IMR-90 (cell line): ENCODE data around the gene VPS13A. TPM values are rescaled to one million over a fixed set of nuclear protein-coding genes. Genes with fewer than 3 reads are reported as not detected.

Experiments
- ATAC-seq: fragments of 200-7000 bp; cut with Tn5 transposase; 2 replicates; pipeline ENCODE4 v1.9.1; 2020; ENCODE audit warnings: low read depth, mild to moderate bottlenecking, moderate library complexity
- BruUV-seq: library from RNA; stranded (reverse); fragments of 400-500 nt; replicated peaks from 2 replicates; lab custom pipeline; 2021; lab: Mats Ljungman, UMichigan
- CTCF ChIA-PET: fragments of 300-600 bp; formaldehyde crosslinking; extraction: SDS; loops from one replicate; lab custom pipeline; 2021; ENCODE audit warnings: antibody characterized with exemption; lab: Yijun Ruan, JAX
- POLR2A ChIA-PET: fragments of 300-600 bp; sonication (Branson Sonifier 250); formaldehyde crosslinking; loops from one replicate; lab custom pipeline; 2022; ENCODE audit warnings: antibody characterized with exemption; ENCODE audit not compliant: unreplicated experiment; lab: Charles Lee
- DNase-seq: peaks from one replicate; pipeline ENCODE4 v3.0.0; 2013
- H2AFZ ChIP-seq: replicated peaks from 2 replicates; pipeline ENCODE3; 2013; ENCODE audit warnings: low read length, mild to moderate bottlenecking; ENCODE audit not compliant: poor library complexity
- H2AK5ac ChIP-seq: 2 replicates; pipeline ENCODE4 v1.6.1; 2013; ENCODE audit warnings: low read depth, low read length, inconsistent platforms
- H2AK9ac ChIP-seq: replicated peaks from 2 replicates; pipeline ENCODE3; 2013; ENCODE audit warnings: mild to moderate bottlenecking, low read depth, low read length, moderate library complexity; ENCODE audit not compliant: poor library complexity
- H2BK120ac ChIP-seq: 2 replicates; pipeline ENCODE4 v1.6.1; 2013; ENCODE audit warnings: low read depth, low read length, inconsistent platforms
- H2BK15ac ChIP-seq: 3 replicates; pipeline ENCODE4 v1.6.1; 2013; ENCODE audit warnings: low read depth, low read length, inconsistent platforms
- H2BK20ac ChIP-seq: 2 replicates; pipeline ENCODE4 v1.6.1; 2013; ENCODE audit warnings: low read depth, mild to moderate bottlenecking, inconsistent platforms, low read length, moderate library complexity
- H2BK5ac ChIP-seq: 2 replicates; pipeline ENCODE4 v1.6.1; 2013; ENCODE audit warnings: mild to moderate bottlenecking, low read depth, low read length, inconsistent platforms; ENCODE audit not compliant: poor library complexity, severe bottlenecking
- H3K14ac ChIP-seq: replicated peaks from 2 replicates; pipeline ENCODE4 v1.6.1; 2013; ENCODE audit warnings: low read depth, low read length, inconsistent platforms
- H3K18ac ChIP-seq: 2 replicates; pipeline ENCODE4 v1.6.1; 2013; ENCODE audit warnings: low read depth, low read length, control low read depth
- H3K23ac ChIP-seq: 2 replicates; pipeline ENCODE4 v1.6.1; 2013; ENCODE audit warnings: low read depth, low read length, inconsistent platforms
- H3K27ac ChIP-seq: 2 replicates; pipeline ENCODE4 v1.5.1; 2013; ENCODE audit warnings: mild to moderate bottlenecking, control low read depth, low read length; ENCODE audit not compliant: insufficient read depth
- H3K27me3 ChIP-seq: 2 replicates; pipeline ENCODE4 v1.6.1; 2013; ENCODE audit warnings: low read length; ENCODE audit not compliant: control insufficient read depth, insufficient read depth
- H3K36me3 ChIP-seq: 2 replicates; pipeline ENCODE4 v1.6.1; 2013; ENCODE audit warnings: low read length, mixed read lengths; ENCODE audit not compliant: control insufficient read depth, insufficient read depth
- H3K4ac ChIP-seq: 2 replicates; pipeline ENCODE4 v1.6.1; 2013; ENCODE audit warnings: low read depth, low read length, inconsistent platforms
- H3K4me1 ChIP-seq: 2 replicates; pipeline ENCODE4 v1.6.1; 2013; ENCODE audit warnings: low read length, mixed read lengths; ENCODE audit not compliant: control insufficient read depth, insufficient read depth
- H3K4me2 ChIP-seq: 2 replicates; pipeline ENCODE4 v1.6.1; 2013; ENCODE audit warnings: low read depth, mild to moderate bottlenecking, control low read depth, low read length, moderate library complexity
- H3K4me3 ChIP-seq: 2 replicates; pipeline ENCODE4 v1.5.1; 2013; ENCODE audit warnings: low read depth, mild to moderate bottlenecking, control low read depth, low read length, moderate library complexity; ENCODE audit not compliant: insufficient read depth
- H3K56ac ChIP-seq: 2 replicates; pipeline ENCODE4 v1.6.1; 2013; ENCODE audit warnings: low read length, inconsistent platforms; ENCODE audit not compliant: insufficient read depth; ENCODE audit errors: extremely low read depth
- H3K79me1 ChIP-seq, 2 experiments: 2 replicates each; pipeline ENCODE4 v1.6.1; 2013; ENCODE audit warnings: low read length in 2 of 2, inconsistent platforms in 1 of 2, low read depth in 1 of 2
- H3K9ac ChIP-seq: 2 replicates; pipeline ENCODE4 v1.6.1; 2013; ENCODE audit warnings: low read depth, low read length, control low read depth
- H3K9me1 ChIP-seq: 2 replicates; pipeline ENCODE4 v1.6.1; 2013; ENCODE audit warnings: low read length, inconsistent platforms; ENCODE audit not compliant: insufficient read depth
- H3K9me3 ChIP-seq: 2 replicates; pipeline ENCODE4 v1.6.1; 2013; ENCODE audit warnings: low read length; ENCODE audit not compliant: control insufficient read depth, insufficient read depth
- H4K20me1 ChIP-seq: 2 replicates; pipeline ENCODE4 v1.6.1; 2013; ENCODE audit warnings: low read length, inconsistent platforms; ENCODE audit not compliant: insufficient read depth
- H4K5ac ChIP-seq: 2 replicates; pipeline ENCODE4 v1.6.1; 2013; ENCODE audit warnings: mild to moderate bottlenecking, low read depth, low read length, control low read depth
- H4K8ac ChIP-seq, 2 experiments: 2 replicates each; pipeline ENCODE4 v1.6.1; 2013; ENCODE audit warnings: low read depth in 2 of 2, low read length in 2 of 2, control low read depth in 1 of 2, inconsistent platforms in 1 of 2
- H4K91ac ChIP-seq: 2 replicates; pipeline ENCODE4 v1.6.1; 2013; ENCODE audit warnings: low read depth, low read length, inconsistent platforms; ENCODE audit not compliant: insufficient read depth
- BHLHE40 ChIP-seq: fragments of 150-350 bp; IDR thresholded peaks from 2 replicates; pipeline ENCODE4 v1.6.1; 2016; ENCODE audit warnings: mild to moderate bottlenecking, low read depth, low read length
- CEBPB ChIP-seq: IDR thresholded peaks from 2 replicates; pipeline ENCODE4 v1.6.1; 2012; ENCODE audit warnings: low read depth, low read length, improper control_type of control experiment
- CHD1 ChIP-seq: IDR thresholded peaks from 2 replicates; pipeline ENCODE4 v1.6.1; 2012; ENCODE audit warnings: low read depth, low read length, improper control_type of control experiment
- FOS ChIP-seq: fragments of 150-350 bp; IDR thresholded peaks from 2 replicates; pipeline ENCODE4 v1.6.1; 2016; ENCODE audit warnings: low read depth, low read length
- WGBS, 2 experiments: methylation state at CpG; one replicate each; pipeline versions ENCODE4 v1.1.5 to v1.1.7; 2013; ENCODE audit warnings: missing lambda C conversion rate in 2 of 2; ENCODE audit not compliant: insufficient read length in 1 of 2; ENCODE audit errors: extremely low coverage in 2 of 2; 5-methylcytosine and 5-hydroxymethylcytosine counted together
- dilution Hi-C: fragments of 300-500 bp; cut with HindIII; formaldehyde crosslinking; loops from one replicate; pipeline ENCODE4 v1.14.3; 2018; ENCODE audit warnings: low sequenced_read_pairs; ENCODE audit not compliant: unreplicated experiment
- in situ Hi-C: fragments of 300-500 bp; cut with MboI; formaldehyde crosslinking; loops from 3 replicates; pipeline ENCODE4 v1.14.3; 2019; ENCODE audit warnings: low sequenced_read_pairs, inconsistent platforms, mixed read lengths
- intact Hi-C: fragments of 100-400 bp; cut with micrococcal nuclease; formaldehyde crosslinking; loops from 2 replicates; pipeline ENCODE4 v1.10.0; 2022
- polyA plus RNA-seq, 3 experiments: library from polyadenylated mRNA; depleted of rRNA; stranded (reverse); fragments of >200 nt; gene quantifications; 2 replicates each; pipeline ENCODE4 v1.2.3, GENCODE V29; 2012; ENCODE audit warnings: low replicate concordance in 1 of 3
- total RNA-seq: library from RNA; depleted of rRNA; stranded (reverse); fragments of >200 nt; gene quantifications from 2 replicates; pipeline ENCODE4 v1.2.3, GENCODE V29; 2012
- TF ChIP-seq, protein P1 (sequence below): fragments of 150-350 bp; IDR thresholded peaks from 2 replicates; pipeline ENCODE4 v1.6.1; 2017; ENCODE audit warnings: mild to moderate bottlenecking, antibody characterized with exemption, low read length, low read depth

Gene VPS13A
- total and polyA plus RNA-seq, 2 of the 4 experiments (the other 2 are of a cell fraction), result 10.4 to 26.5 TPM

DNA sequence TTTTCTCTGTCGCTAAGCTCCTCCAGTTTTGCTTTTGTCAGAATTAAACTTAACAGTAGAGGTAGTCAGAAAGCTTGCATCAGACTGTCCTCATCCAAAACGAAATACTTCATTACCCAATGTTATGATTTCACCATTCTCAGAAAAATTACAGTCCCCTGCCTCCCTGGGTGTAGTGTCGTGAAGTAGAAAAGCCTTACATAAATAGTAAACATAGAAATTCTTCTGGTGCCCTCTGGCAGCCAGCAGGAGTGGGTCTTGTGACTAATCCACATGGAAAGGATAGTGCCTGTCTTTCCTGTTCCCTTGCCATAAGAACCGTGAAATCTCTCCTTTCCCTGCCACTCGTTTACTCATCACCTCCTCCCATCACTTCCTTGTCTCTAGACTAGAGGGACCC lies 240.2 kb downstream of the VPS13A start:
- Histone ChIP-seq H3K9me1 (no peaks in the 10 kb centered on the region), H3K4ac (no peak overlapping the region), H3K27ac (peak overlapping the region; percentile 61; the same call in 1 of the 2 replicates), H2BK15ac (no peak overlapping the region), H2AK9ac (no peak overlapping the region), H4K8ac (peak overlapping the region in 1 of 2 experiments; percentile 4; a peak in 1 of 4 replicates), H4K5ac (no peak overlapping the region), H3K14ac (no peak overlapping the region), H3K56ac (no peak overlapping the region), H2AK5ac (no peak overlapping the region), H2AFZ (no peak overlapping the region), H3K4me2 (peak overlapping the region; percentile 50), H3K27me3 (no peaks in the 10 kb centered on the region), H3K9ac (no peak overlapping the region), H3K18ac (0 out of 2 replicates have a peak overlapping the region, but pooled peaks have one; percentile 18), H2BK5ac (peak overlapping the region; percentile 78), H4K91ac (no peak overlapping the region), H4K20me1 (no peaks in the 10 kb centered on the region), H3K23ac (no peak overlapping the region), H3K4me1 (peaks cover 2% of the 10 kb centered on the region; the same call in 1 of the 2 replicates), H3K36me3 (no peaks in the 10 kb centered on the region), H2BK20ac (no peak overlapping the region), H3K4me3 (no peak overlapping the region), H2BK120ac (peak overlapping the region; percentile 2; the same call in 1 of the 2 replicates), H3K79me1 (no peaks in the 10 kb centered on the region), H3K9me3 (no peaks in the 10 kb centered on the region)
- CTCF ChIA-PET, result interaction anchor here (0.8 to 1.5 kb wide), 2 partner anchors 16 to 240 kb away, joined by 3 to 4 read pairs; partner anchors contain the start of gene VPS13A
- no TSS peak for BruUV-seq
- intact Hi-C loops (loop anchor here (5.0 kb wide), 1 partner anchor 240 kb away; the partner anchor contains the start of gene VPS13A), dilution Hi-C loops (no loop called here), in situ Hi-C loops (no loop called here)
- ATAC-seq, result peak; percentile 90
- peak; percentile 79 for DNase-seq
- POLR2A ChIA-PET, result no interaction called here
- whole genome bisulfite sequencing, 2 experiments, result no CpG with 5 or more reads among the region's 5 CpGs
- 0 out of 2 replicates have a peak, but pooled peaks have one; percentile 15 for TF ChIP-seq FOS
- no peak for TF ChIP-seq CHD1
- TF ChIP-seq, protein P1, sequence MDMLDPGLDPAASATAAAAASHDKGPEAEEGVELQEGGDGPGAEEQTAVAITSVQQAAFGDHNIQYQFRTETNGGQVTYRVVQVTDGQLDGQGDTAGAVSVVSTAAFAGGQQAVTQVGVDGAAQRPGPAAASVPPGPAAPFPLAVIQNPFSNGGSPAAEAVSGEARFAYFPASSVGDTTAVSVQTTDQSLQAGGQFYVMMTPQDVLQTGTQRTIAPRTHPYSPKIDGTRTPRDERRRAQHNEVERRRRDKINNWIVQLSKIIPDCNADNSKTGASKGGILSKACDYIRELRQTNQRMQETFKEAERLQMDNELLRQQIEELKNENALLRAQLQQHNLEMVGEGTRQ, result peak; percentile 37; the same call in 1 of the 2 replicates
- TF ChIP-seq CEBPB, result peak; percentile 93
- TF ChIP-seq BHLHE40, result peak; percentile 80
